ENCODE measurements around the gene SAMD4A.

Gene SAMD4A

GRCh38 chr14:54817506-54817905 is 250.6 kb downstream of the SAMD4A start:
- DNase-seq (ENCODE audit: low read depth in 2 of 2, low spot score in 1 of 2), result no peak

- DNase-seq (ENCODE audit: low read depth in 2 of 2, low spot score in 1 of 2), result no peak
Measured at GRCh38 chr14:54818201-54819133, 251.5 kb downstream of the SAMD4A start.

GRCh38 chr14:54822685-54823084 is 255.8 kb downstream of the SAMD4A start:
- DNase-seq (ENCODE audit: low read depth in 2 of 2, low spot score in 1 of 2), result no peak

- DNase-seq (ENCODE audit: low read depth in 2 of 2, low spot score in 1 of 2), result no peak
Measured at GRCh38 chr14:54823757-54824549, 257.0 kb downstream of the SAMD4A start.

- DNase-seq (ENCODE audit: low read depth in 2 of 2, low spot score in 1 of 2), result no peak
Measured at GRCh38 chr14:54828037-54828436, 261.1 kb downstream of the SAMD4A start.

GRCh38 chr14:54829486-54830224 is 262.7 kb downstream of the SAMD4A start:
- no peak for DNase-seq (ENCODE audit: low read depth in 2 of 2, low spot score in 1 of 2)

GRCh38 chr14:54830650-54831049 is 263.7 kb downstream of the SAMD4A start:
- no peak for DNase-seq (ENCODE audit: low read depth in 2 of 2, low spot score in 1 of 2)

- DNase-seq (ENCODE audit: low read depth in 2 of 2, low spot score in 1 of 2), result no peak
Measured at GRCh38 chr14:54834081-54834480, 267.2 kb downstream of the SAMD4A start.

- no peak for DNase-seq (ENCODE audit: low read depth in 2 of 2, low spot score in 1 of 2)
Measured at GRCh38 chr14:54834727-54835126, 267.8 kb downstream of the SAMD4A start.

GRCh38 chr14:54836231-54836630 is 269.3 kb downstream of the SAMD4A start:
- DNase-seq (ENCODE audit: low read depth in 2 of 2, low spot score in 1 of 2), result no peak

- DNase-seq (ENCODE audit: low read depth in 2 of 2, low spot score in 1 of 2), result no peak
Measured at GRCh38 chr14:54837508-54838149, 270.7 kb downstream of the SAMD4A start.

- no peak for DNase-seq (ENCODE audit: low read depth in 2 of 2, low spot score in 1 of 2)
Measured at GRCh38 chr14:54838931-54839512, 272.1 kb downstream of the SAMD4A start.

GRCh38 chr14:54839701-54840119 is 272.8 kb downstream of the SAMD4A start:
- DNase-seq (ENCODE audit: low read depth in 2 of 2, low spot score in 1 of 2), result no peak

GRCh38 chr14:54840336-54840735 is 273.4 kb downstream of the SAMD4A start:
- no peak for DNase-seq (ENCODE audit: low read depth in 2 of 2, low spot score in 1 of 2)

- no peak for DNase-seq (ENCODE audit: low read depth in 2 of 2, low spot score in 1 of 2)
Measured at GRCh38 chr14:54840798-54841197, 273.9 kb downstream of the SAMD4A start.

Data from stimulated activated CD8-positive, alpha-beta memory T cell treated with anti-CD3 and anti-CD28 coated beads, Interleukin-4, amount 100 ng/mL, for 1 hour (primary cell).